HEK293T (cell line): ENCODE results near the gene SDC4.

Experiments used
- ARNT ChIP-seq: fragments of 450-650 bp; IDR thresholded peaks from 2 replicates; pipeline ENCODE4 v1.6.1; 2017; ENCODE audit warnings: mild to moderate bottlenecking
- BHLHE40 ChIP-seq: fragments of 450-650 bp; IDR thresholded peaks from 2 replicates; pipeline ENCODE4 v1.6.1; 2016; ENCODE audit warnings: mild to moderate bottlenecking, moderate library complexity, borderline replicate concordance
- CTBP1 ChIP-seq: fragments of 450-650 bp; IDR thresholded peaks from 2 replicates; pipeline ENCODE4 v1.6.1; 2016; ENCODE audit warnings: borderline replicate concordance
- ELF4 ChIP-seq: fragments of 450-650 bp; IDR thresholded peaks from 2 replicates; pipeline ENCODE4 v1.6.1; 2017; ENCODE audit warnings: antibody characterized with exemption
- FOXA1 ChIP-seq: fragments of 450-650 bp; IDR thresholded peaks from 2 replicates; pipeline ENCODE4 v1.6.1; 2016; ENCODE audit warnings: mild to moderate bottlenecking
- FOXK2 ChIP-seq: fragments of 450-650 bp; IDR thresholded peaks from 2 replicates; pipeline ENCODE4 v1.6.1; 2016; ENCODE audit warnings: mild to moderate bottlenecking
- FOXM1 ChIP-seq: fragments of 450-650 bp; IDR thresholded peaks from 2 replicates; pipeline ENCODE4 v1.6.1; 2017; ENCODE audit warnings: mild to moderate bottlenecking, borderline replicate concordance
- HDGF ChIP-seq: fragments of 450-650 bp; IDR thresholded peaks from 2 replicates; pipeline ENCODE4 v1.6.1; 2017; ENCODE audit warnings: antibody characterized with exemption, borderline replicate concordance
- NFRKB ChIP-seq: fragments of 450-650 bp; IDR thresholded peaks from 2 replicates; pipeline ENCODE4 v1.6.1; 2016; ENCODE audit warnings: mild to moderate bottlenecking, moderate library complexity
- PKNOX1 ChIP-seq: fragments of 450-650 bp; IDR thresholded peaks from 2 replicates; pipeline ENCODE4 v1.6.1; 2016
- SP1 ChIP-seq: fragments of 450-650 bp; IDR thresholded peaks from 2 replicates; pipeline ENCODE4 v1.6.1; 2017
- SUZ12 ChIP-seq: fragments of 450-650 bp; IDR thresholded peaks from 2 replicates; pipeline ENCODE4 v1.6.1; 2016; ENCODE audit warnings: mild to moderate bottlenecking
- TARDBP ChIP-seq: fragments of 450-650 bp; IDR thresholded peaks from 2 replicates; pipeline ENCODE4 v1.6.1; 2016
- ZNF384 ChIP-seq: fragments of 450-650 bp; IDR thresholded peaks from 2 replicates; pipeline ENCODE4 v1.6.1; 2016

- TF ChIP-seq FOXA1: no peak
- no peak for TF ChIP-seq BHLHE40
- TF ChIP-seq SUZ12: no peak
- no peak for TF ChIP-seq FOXM1
- no peak for TF ChIP-seq FOXK2
- TF ChIP-seq NFRKB: no peak
- no peak for TF ChIP-seq ZNF384
- no peak for TF ChIP-seq ARNT
- no peak for TF ChIP-seq HDGF
- no peak for TF ChIP-seq CTBP1
- TF ChIP-seq SP1: no peak
- no peak for TF ChIP-seq TARDBP
- TF ChIP-seq ELF4: no peak
- no peak for TF ChIP-seq PKNOX1
Observed at GRCh38 chr20:45330476-45330875, 17.7 kb downstream of the SDC4 start.
